Activated T-cell treated with anti-CD3 and anti-CD28 coated beads, Interleukin-2, amount 50 U/mL, for 4 hours (primary cell): ENCODE data around the gene YPEL2. TPM values are rescaled to one million over a fixed set of nuclear protein-coding genes. Genes with fewer than 3 reads are reported as not detected.
A peak's percentile ranks its signal among the peaks of the same experiment; 100 is the strongest.
"Not testable (repeated sequence)": the region's sequence is repeated elsewhere in the genome, so short reads cannot be mapped to it uniquely, and the experiment has no call there.

Experiments used
- ATAC-seq, 2 donors: fragments of 200-7000 bp; cut with Tn5 transposase; one replicate each; pipeline ENCODE4 v1.10.0; 2021
- DNase-seq: peaks from one replicate; pipeline ENCODE4 v3.0.0-alpha.2; 2020
- H3K27me3 Mint-ChIP-seq: one replicate; pipeline ENCODE4 v1.8.0; 2021; ENCODE audit warnings: low read depth, mixed read lengths
- H3K36me3 Mint-ChIP-seq: one replicate; pipeline ENCODE4 v1.8.0; 2022; ENCODE audit warnings: mixed read lengths; ENCODE audit not compliant: insufficient read depth
- H3K4me1 Mint-ChIP-seq: one replicate; pipeline ENCODE4 v1.8.0; 2021; ENCODE audit warnings: low read depth, mixed read lengths
- H3K4me3 Mint-ChIP-seq: one replicate; pipeline ENCODE4 v1.8.0; 2021; ENCODE audit warnings: mild to moderate bottlenecking, moderate library complexity, mixed read lengths
- H3K9me3 Mint-ChIP-seq: one replicate; pipeline ENCODE4 v1.8.0; 2021; ENCODE audit warnings: mixed read lengths
- total RNA-seq, 3 donors: library from RNA; stranded (reverse); gene quantifications; one replicate each; pipeline ENCODE4 v1.2.1, GENCODE V29; 2021

YPEL2 gene
- total RNA-seq, 3 donors from 2014 or later = 1.3 to 3.1 (median 1.8) TPM

DNA sequence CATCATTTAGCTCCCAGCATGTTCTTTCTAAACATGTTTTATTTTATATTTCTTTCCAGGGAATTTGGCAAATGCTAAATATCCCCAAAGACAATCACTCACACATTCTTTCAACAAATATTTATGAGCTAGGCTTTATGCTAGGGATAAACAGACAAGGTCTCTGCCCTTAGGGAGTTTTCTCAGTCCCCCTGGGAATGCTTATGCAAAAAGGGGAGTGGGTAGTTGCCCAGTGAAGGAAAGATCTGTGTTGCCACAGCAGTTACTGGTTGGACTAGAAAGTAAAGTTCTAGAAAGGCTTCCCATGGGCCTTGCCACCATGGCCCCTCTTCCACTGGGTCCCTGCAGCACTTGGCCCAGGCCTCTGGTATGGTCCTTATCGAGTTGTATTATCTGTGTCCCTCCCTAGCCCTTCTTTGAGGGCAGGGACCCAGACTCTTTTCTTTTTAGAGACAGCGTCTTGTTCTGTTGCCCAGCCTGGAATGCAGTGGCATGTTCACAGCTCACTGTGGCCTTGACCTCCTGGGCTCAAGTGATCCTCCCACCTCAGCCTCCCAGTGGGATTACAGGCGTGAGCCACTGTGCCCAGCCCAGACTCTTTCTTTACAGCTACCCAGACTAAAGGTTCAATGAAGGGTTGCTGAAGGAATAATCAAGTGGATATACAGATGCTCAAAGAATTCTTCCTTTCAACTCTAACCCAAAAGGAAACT is 78.0 kb downstream of the YPEL2 start:
- DNase-seq = no peak
- H3K4me3 Mint-ChIP-seq = no peak overlapping the region
- no peak for ATAC-seq
- H3K9me3 Mint-ChIP-seq = peaks cover 5% of the 10 kb centered on the region
- no peaks in the 10 kb centered on the region for H3K4me1 Mint-ChIP-seq
- H3K27me3 Mint-ChIP-seq = no peaks in the 10 kb centered on the region
- peaks cover 5% of the 10 kb centered on the region for H3K36me3 Mint-ChIP-seq

DNA sequence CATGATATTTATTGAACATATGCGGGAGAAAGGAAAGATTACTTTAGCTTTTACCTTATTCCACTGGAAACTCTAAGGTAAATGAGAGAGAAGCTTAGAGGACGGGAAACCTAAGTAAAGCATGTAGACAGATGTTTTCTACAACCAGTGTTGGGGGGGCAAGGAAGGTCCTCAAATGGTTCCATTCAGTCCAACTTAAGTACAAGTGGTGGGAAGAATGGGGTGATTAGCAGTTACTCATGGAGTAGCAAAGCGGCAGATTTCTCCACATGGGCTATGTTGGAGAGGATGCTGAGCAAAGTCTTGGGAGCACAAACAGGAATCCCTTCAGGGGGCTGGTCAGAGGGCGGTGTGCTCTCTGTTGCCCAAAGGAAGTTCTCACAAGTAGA is 78.6 kb downstream of the YPEL2 start:
- DNase-seq (no peak), ATAC-seq (no peak)
- Mint-ChIP-seq H3K36me3 (peaks cover 5% of the 10 kb centered on the region), H3K9me3 (peaks cover 5% of the 10 kb centered on the region), H3K4me3 (no peak overlapping the region), H3K27me3 (no peaks in the 10 kb centered on the region), H3K4me1 (no peaks in the 10 kb centered on the region)

DNA sequence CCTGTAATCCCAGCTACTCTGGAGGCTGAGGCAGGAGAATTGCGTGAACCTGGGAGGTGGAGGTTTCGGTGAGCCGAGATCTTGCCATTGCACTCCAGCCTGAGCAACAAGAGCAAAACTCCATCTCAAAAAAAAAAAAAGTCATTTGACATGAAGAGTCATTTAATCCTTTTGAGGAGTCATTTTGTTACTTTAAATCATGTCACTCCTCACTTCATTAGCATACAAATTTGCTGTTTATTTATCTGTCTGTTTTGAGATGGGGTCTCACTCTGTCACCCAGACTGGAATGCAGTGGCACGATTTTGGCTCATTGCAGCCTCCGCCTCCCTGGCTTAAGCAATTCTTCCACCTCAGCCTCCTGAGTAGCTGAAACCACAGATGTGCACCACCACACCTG is 81.0 kb downstream of the YPEL2 start:
- H3K4me3 Mint-ChIP-seq, H3K27me3 Mint-ChIP-seq, H3K36me3 Mint-ChIP-seq, H3K4me1 Mint-ChIP-seq, DNase-seq, H3K9me3 Mint-ChIP-seq: not testable (repeated sequence)
- peak; percentile 14 to 23 for ATAC-seq

- DNase-seq = no peak
- ATAC-seq = no peak
- Mint-ChIP-seq H3K36me3 (no peaks in the 10 kb centered on the region), H3K9me3 (peaks cover 5% of the 10 kb centered on the region), H3K4me1 (peaks cover 3% of the 10 kb centered on the region), H3K27me3 (no peaks in the 10 kb centered on the region), H3K4me3 (no peak overlapping the region)
Observed at GRCh38 chr17:59413014-59413766, 81.7 kb downstream of the YPEL2 start.

DNA sequence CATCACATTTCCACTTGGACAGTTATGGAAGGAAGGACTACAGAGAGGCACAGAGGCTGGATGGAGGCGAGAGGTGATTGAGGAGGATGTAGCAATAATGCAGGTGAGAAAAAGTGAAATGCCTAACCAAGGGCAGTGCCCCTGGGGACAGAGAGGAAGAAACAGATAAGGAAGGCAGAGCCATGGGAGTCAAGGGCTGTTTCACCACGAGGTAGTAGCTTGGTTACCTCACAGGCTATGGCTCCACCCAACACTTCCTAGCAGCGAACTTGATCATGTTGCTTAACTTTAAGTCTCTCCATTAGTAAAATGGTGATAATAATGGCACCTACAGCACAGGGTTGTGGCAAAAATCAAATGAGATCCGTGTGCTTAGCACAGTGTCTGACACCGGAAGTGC is 83.9 kb downstream of the YPEL2 start:
- Mint-ChIP-seq H3K36me3 (no peaks in the 10 kb centered on the region), H3K9me3 (no peaks in the 10 kb centered on the region), H3K4me1 (peaks cover 3% of the 10 kb centered on the region), H3K27me3 (no peaks in the 10 kb centered on the region), H3K4me3 (no peak overlapping the region)
- ATAC-seq (no peak), DNase-seq (no peak)

GRCh38 chr17:59416184-59416583 is 84.7 kb downstream of the YPEL2 start:
- no peaks in the 10 kb centered on the region for H3K36me3 Mint-ChIP-seq
- DNase-seq (no peak), ATAC-seq (no peak)
- no peaks in the 10 kb centered on the region for H3K27me3 Mint-ChIP-seq
- no peaks in the 10 kb centered on the region for H3K9me3 Mint-ChIP-seq
- H3K4me3 Mint-ChIP-seq = no peak overlapping the region
- peaks cover 3% of the 10 kb centered on the region for H3K4me1 Mint-ChIP-seq

DNA sequence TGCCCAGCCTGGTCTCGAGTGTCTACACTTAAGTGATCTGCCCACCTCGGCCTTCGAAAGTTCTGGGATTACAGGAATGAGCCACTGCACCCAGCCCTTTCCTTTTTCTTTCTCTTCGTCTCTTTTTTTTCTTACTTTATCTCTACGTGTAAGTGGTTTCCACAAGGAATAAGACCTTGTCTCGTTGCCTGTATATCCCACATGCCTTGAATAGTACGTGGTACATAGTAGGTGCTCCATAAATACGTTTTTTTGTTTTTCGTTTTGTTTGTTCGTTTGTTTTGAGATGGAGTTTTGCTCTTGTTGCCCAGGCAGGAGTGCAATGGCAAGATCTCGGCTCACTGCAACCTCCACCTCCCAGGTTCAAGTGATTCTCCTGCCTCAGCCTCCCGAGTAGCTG is 86.0 kb downstream of the YPEL2 start:
- H3K36me3 Mint-ChIP-seq = no peaks in the 10 kb centered on the region
- no peaks in the 10 kb centered on the region for H3K27me3 Mint-ChIP-seq
- no peak for ATAC-seq
- no peak overlapping the region for H3K4me3 Mint-ChIP-seq
- DNase-seq = no peak
- H3K4me1 Mint-ChIP-seq = peaks cover 3% of the 10 kb centered on the region
- H3K9me3 Mint-ChIP-seq = no peaks in the 10 kb centered on the region

DNA sequence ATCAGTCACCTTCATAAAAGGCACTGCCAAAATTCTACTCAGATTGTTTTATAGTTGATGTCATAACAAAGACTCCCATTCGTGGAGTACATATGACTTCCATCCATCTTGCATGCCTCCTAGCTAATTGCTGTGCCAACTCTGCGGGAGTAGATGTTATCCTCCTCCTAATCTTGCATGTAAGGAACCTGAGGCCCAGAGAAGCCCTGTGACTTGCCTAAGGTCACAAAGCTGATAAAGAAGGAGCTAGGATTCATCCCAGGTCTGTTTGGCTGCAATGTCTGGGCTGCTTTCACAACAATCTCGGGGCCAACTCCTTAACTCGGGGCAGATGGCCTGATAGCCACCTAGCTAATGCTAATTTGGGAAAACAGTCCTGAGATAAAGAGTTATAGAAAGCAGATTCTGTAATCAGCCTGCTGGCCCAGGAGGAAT is 87.3 kb downstream of the YPEL2 start:
- Mint-ChIP-seq H3K27me3 (no peaks in the 10 kb centered on the region), H3K4me3 (no peak overlapping the region), H3K36me3 (no peaks in the 10 kb centered on the region), H3K9me3 (no peaks in the 10 kb centered on the region), H3K4me1 (peaks cover 3% of the 10 kb centered on the region)
- no peak for DNase-seq
- ATAC-seq = no peak

DNA sequence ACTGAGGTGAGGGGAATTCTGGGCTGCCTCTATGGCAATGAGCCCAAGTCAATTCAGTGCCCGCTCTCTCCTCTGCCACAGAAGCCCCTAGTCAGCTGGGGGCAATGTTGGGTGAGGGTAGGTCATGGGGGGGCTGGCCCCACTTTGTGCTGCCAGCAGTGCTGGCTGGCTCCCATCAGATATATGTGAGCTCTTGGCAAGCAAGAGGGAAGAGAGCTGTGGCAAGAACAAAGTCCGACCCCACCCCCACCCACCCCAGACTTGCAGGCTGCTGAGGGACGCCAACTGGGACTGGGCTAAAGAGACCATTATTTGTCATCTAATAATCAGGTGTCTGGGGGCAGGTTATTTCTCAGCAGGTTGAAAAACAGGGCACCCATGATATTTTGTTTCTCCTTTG is 89.4 kb downstream of the YPEL2 start:
- no peak for ATAC-seq
- peaks cover 3% of the 10 kb centered on the region for H3K4me1 Mint-ChIP-seq

DNA sequence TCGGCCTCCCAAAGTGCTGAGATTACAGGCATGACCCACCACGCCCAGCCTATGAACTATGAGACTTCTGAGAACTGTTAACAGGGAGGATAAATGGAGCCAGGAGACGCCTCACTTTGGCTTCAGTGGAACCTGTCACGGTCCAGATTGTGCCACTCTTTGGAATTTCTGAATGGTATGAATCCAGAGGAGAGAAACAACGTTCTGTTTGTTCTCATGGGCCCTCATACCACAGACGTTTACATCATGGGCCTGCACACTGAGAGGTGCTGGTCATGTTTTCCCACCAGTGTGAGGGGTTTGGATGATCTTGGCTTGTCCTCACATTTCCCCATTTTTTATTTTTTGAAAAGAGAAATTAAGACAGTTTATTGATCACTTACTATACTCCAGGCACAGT is 90.3 kb downstream of the YPEL2 start:
- H3K4me3 Mint-ChIP-seq = no peak overlapping the region
- no peaks in the 10 kb centered on the region for H3K9me3 Mint-ChIP-seq
- H3K36me3 Mint-ChIP-seq = no peaks in the 10 kb centered on the region
- H3K27me3 Mint-ChIP-seq = peaks cover 2% of the 10 kb centered on the region
- H3K4me1 Mint-ChIP-seq = peaks cover 1% of the 10 kb centered on the region
- ATAC-seq (no peak), DNase-seq (no peak)

More for the DNA sequence above, 89.4 kb downstream of the YPEL2 start:
- Mint-ChIP-seq H3K27me3 (peaks cover 2% of the 10 kb centered on the region), H3K36me3 (no peaks in the 10 kb centered on the region), H3K9me3 (no peaks in the 10 kb centered on the region), H3K4me3 (no peak overlapping the region)
- no peak for DNase-seq

DNA sequence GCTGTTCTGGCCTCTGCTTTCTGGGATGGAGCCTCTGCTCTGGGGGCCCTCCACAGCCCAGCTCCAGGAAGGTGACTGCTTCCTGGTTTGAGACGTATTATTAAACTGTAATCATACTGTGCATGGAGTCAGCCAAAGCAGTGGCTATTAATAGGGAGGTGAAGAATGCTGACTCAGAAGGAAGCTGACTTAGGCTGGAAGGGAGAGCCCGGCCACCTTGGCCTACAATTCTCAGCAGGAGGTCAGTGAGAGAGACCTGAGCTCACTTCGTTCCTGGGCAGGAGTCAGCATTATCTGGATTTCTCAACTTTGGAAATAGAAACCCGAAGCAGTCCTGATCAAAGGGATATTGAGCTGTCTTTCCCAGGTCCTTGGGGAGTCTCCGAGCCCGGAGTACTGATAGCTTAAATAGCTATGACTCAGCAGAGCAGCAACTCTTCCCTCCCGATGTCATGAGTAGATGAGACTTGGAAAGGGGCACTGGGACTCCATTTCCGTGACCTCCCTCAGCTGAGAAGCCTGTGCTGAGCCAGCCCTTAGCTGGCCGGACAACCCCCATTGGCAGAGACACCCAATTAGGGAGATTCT is 91.8 kb downstream of the YPEL2 start:
- ATAC-seq (no peak), DNase-seq (no peak)
- H3K9me3 Mint-ChIP-seq = no peaks in the 10 kb centered on the region
- H3K27me3 Mint-ChIP-seq = peaks cover 2% of the 10 kb centered on the region
- H3K36me3 Mint-ChIP-seq = no peaks in the 10 kb centered on the region
- H3K4me1 Mint-ChIP-seq = peaks cover 14% of the 10 kb centered on the region
- no peak overlapping the region for H3K4me3 Mint-ChIP-seq

GRCh38 chr17:59423903-59424302 is 92.4 kb downstream of the YPEL2 start:
- Mint-ChIP-seq H3K27me3 (peaks cover 2% of the 10 kb centered on the region), H3K4me1 (peaks cover 14% of the 10 kb centered on the region), H3K9me3 (no peaks in the 10 kb centered on the region), H3K4me3 (no peak overlapping the region), H3K36me3 (no peaks in the 10 kb centered on the region)
- DNase-seq (no peak), ATAC-seq (no peak)

DNA sequence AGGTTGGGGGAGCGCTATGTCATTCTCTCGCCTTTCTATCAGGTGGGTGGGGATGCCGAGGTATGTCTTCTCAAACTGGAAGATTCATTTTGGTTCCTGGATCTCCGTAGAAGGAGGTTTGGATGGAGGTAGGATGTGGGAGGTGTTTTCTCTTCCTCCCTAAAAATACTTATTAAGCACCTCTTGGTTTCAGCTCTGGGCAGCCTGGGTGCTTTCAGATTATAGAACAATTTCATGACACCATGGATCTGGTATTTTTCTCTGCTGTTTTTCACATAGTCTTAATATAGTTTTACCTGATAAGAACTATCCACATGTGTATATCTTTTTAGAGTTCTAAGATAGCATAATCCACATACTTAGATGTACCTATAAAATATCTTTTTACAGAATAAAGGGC is 92.9 kb downstream of the YPEL2 start:
- DNase-seq (no peak), ATAC-seq (no peak)
- H3K4me1 Mint-ChIP-seq = peaks cover 14% of the 10 kb centered on the region
- H3K9me3 Mint-ChIP-seq = no peaks in the 10 kb centered on the region
- peaks cover 5% of the 10 kb centered on the region for H3K27me3 Mint-ChIP-seq
- H3K36me3 Mint-ChIP-seq = no peaks in the 10 kb centered on the region
- no peak overlapping the region for H3K4me3 Mint-ChIP-seq

DNA sequence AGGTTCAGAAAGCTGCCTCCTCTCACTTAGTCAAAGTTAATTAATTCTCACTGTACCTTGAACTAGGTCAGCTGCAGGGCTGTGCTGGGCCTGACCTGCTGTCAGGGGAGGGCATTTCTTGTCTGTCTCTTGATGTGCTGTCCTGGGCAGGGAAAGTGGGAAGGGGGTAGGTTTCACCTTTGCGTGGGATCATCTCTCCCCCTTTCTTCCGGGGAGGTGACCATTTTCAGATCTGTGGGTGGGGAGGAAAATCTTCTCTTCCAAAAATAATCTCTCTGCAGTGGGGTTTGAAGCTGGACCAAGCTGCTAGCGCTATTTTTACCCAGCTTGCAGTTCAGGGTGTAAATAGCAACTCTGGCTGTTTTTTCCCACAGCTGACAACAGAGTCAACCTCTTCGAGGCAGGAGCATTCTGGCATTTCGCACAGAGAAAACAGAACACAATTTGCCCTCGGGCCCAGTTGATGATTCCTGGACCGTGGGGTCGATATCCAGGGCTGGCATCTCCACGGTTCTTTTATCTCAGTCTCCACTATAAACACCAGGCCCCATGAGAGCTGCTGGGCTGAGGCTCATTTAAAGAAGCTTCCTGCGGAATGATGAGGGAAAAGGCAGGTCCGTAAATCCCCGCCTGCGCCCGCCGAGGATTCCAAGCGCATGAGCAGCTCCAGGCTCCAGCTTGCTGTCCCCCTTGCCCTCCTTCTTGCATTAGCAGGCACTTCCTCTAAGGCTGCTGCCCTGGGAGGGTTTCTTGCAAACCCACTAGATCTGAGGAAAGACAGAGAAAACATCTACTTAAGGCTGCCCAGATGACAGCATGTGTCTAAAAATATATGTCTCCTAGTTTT is 93.9 kb downstream of the YPEL2 start:
- H3K4me3 Mint-ChIP-seq = no peak overlapping the region
- no peaks in the 10 kb centered on the region for H3K36me3 Mint-ChIP-seq
- ATAC-seq (no peak), DNase-seq (no peak)
- no peaks in the 10 kb centered on the region for H3K9me3 Mint-ChIP-seq
- peaks cover 14% of the 10 kb centered on the region for H3K4me1 Mint-ChIP-seq
- peaks cover 5% of the 10 kb centered on the region for H3K27me3 Mint-ChIP-seq
